Fibroblast of the aortic adventitia (primary cell): ENCODE results near the gene INTS2. TPM values are rescaled to one million over a fixed set of nuclear protein-coding genes. Genes with fewer than 3 reads are reported as not detected.

Experiments used
- DNase-seq: peaks from one replicate; pipeline ENCODE4 v3.0.0-alpha.2; 2010; ENCODE audit warnings: low read depth
- H3K4me3 ChIP-seq: 2 replicates; pipeline ENCODE4 v1.5.1; 2011; ENCODE audit warnings: low read depth, mild to moderate bottlenecking, control low read depth, low read length, moderate library complexity
- total RNA-seq: library from RNA; depleted of rRNA; stranded (reverse); fragments of >200 nt; gene quantifications from 2 replicates; pipeline ENCODE4 v1.2.3, GENCODE V29; 2012; ENCODE audit warnings: low replicate concordance
- TF ChIP-seq, protein P1 (sequence below): IDR thresholded peaks from 2 replicates; pipeline ENCODE4 v1.5.1; 2011; ENCODE audit warnings: mild to moderate bottlenecking, low read length, control low read depth, inconsistent platforms; ENCODE audit not compliant: insufficient read depth

Gene INTS2
- total RNA-seq, 1 donor: 14.9 TPM

- no peak for DNase-seq
- no peak overlapping the region for H3K4me3 ChIP-seq
- TF ChIP-seq, protein P1, sequence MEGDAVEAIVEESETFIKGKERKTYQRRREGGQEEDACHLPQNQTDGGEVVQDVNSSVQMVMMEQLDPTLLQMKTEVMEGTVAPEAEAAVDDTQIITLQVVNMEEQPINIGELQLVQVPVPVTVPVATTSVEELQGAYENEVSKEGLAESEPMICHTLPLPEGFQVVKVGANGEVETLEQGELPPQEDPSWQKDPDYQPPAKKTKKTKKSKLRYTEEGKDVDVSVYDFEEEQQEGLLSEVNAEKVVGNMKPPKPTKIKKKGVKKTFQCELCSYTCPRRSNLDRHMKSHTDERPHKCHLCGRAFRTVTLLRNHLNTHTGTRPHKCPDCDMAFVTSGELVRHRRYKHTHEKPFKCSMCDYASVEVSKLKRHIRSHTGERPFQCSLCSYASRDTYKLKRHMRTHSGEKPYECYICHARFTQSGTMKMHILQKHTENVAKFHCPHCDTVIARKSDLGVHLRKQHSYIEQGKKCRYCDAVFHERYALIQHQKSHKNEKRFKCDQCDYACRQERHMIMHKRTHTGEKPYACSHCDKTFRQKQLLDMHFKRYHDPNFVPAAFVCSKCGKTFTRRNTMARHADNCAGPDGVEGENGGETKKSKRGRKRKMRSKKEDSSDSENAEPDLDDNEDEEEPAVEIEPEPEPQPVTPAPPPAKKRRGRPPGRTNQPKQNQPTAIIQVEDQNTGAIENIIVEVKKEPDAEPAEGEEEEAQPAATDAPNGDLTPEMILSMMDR: no peak
Observed at GRCh38 chr17:61852857-61853256, 74.9 kb downstream of the INTS2 start.

DNA sequence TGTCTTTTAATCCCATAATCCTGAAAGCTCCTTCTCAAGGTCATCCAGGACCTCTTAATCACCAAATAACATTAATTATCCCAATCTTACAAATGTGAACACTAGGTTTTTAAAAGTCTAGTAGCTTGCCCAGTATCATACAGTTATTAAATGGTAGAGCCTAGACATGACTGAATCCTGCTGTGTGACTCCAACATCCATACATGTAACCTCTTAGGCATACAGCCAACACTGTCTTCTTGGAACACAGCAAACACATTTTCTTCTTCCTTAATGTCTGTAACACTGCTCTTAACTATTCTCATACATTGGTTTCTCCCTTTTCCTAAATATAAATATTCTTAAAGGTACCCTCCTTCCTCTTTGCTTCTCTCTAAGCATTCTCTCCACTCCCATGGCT, 78.1 kb downstream of the INTS2 start:
- H3K4me3 ChIP-seq: no peak overlapping the region
- TF ChIP-seq, protein P1: no peak
- peak; percentile 19 for DNase-seq

GRCh38 chr17:61848896-61849295, 78.9 kb downstream of the INTS2 start:
- no peak overlapping the region for H3K4me3 ChIP-seq
- TF ChIP-seq, protein P1: no peak
- DNase-seq: no peak

DNA sequence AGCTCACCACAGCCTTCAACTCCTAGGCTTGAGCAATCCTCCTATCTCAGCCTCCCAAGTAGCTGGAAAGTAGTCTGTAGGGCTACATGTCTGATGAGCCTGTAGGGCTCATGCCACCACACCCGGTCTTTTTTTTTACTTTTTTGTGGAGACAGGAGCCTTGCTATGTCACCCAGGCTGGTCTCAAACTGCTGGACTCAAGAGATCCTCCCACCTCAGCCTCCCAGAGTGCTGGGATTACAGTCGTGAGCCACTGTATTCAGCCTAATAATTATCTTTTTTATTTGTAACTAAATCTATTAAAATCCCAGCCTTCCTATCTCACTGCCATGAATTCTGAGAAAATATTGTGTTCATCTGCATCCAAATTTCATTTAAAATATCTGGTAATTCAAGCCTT, 79.5 kb downstream of the INTS2 start:
- TF ChIP-seq, protein P1: no peak
- no peak for DNase-seq
- H3K4me3 ChIP-seq: no peak overlapping the region

DNA sequence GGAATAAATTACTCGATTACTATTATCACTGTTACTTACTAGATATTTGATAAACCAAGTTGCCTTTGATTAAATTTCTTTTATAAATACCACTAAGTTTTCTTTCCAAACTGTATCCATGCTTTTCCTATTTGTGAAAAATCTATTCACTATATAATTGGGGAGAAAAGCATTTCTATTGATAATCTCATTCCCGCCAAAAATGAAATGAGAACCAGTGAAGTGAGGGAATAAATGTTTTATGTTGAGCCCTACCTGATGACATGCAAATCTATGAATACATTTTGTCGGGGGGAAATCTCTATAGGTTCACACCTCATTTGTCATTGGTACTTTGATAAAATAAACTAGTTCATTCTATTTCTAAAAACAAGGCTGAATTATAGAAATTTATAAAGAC, 80.1 kb downstream of the INTS2 start:
- DNase-seq: no peak
- H3K4me3 ChIP-seq: no peak overlapping the region
- TF ChIP-seq, protein P1: no peak

GRCh38 chr17:61846761-61847375, 80.9 kb downstream of the INTS2 start:
- TF ChIP-seq, protein P1: no peak
- H3K4me3 ChIP-seq: no peak overlapping the region
- no peak for DNase-seq

DNA sequence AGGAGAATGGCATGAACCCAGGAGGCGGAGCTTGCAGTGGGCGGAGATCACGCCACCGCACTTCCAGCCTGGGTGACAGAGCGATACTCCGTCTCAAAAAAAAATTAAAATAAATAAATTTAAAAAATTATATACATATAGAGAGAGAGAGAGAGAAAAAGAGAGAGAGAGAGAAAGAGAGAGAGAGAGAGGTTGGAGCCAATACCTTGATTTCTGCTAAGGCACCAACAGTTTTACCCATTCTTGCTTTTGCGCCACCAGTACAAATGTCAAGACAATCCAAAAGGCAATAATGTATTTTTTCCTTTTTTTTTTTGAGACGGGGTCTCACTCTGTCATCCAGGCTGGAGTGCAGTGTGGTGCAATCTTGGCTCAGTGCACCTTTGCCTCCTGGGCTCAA, 81.7 kb downstream of the INTS2 start:
- DNase-seq: no peak
- TF ChIP-seq, protein P1: no peak
- no peak overlapping the region for H3K4me3 ChIP-seq
